Urothelium cell line (cell line): ENCODE data around the gene RAB3IL1.
"Not testable (repeated sequence)": the region's sequence is repeated elsewhere in the genome, so short reads cannot be mapped to it uniquely, and the experiment has no call there.

Source experiments
- DNase-seq: peaks from one replicate; pipeline ENCODE4 v3.0.0; 2011; ENCODE audit warnings: low spot score, mixed read lengths
- FAIRE-seq: peaks from 2 replicates; lab custom pipeline; 2011; peaks lifted over from hg19 to GRCh38; lab: Jason Lieb, UNC

Gene RAB3IL1

DNA sequence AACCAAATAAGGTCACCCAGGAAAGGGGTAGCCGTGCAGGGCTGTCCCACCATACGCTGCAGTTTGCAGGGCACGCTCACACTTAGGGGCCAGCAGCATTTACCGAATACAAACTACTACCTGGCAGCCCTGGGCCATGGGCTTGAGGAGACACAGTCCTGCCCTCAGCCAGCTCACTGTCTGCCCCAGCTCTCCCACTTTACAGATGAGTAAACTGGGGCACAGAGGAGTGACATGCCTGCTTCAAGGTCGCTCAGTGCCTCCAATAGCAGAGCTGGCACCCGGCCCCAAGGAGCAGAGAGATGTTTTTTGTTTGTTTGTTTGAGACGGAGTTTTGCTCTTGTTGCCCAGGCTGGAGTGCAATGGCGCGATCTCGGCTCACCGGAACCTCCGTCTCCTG, 28.8 kb downstream of the RAB3IL1 start:
- FAIRE-seq, result no peak
- no peak for DNase-seq

GRCh38 chr11:61887839-61888494, 29.4 kb downstream of the RAB3IL1 start:
- peak; percentile 61 for DNase-seq

GRCh38 chr11:61886643-61887042, 30.7 kb downstream of the RAB3IL1 start:
- no peak for FAIRE-seq
- DNase-seq, result no peak

More at GRCh38 chr11:61887839-61888494, 29.4 kb downstream of the RAB3IL1 start:
- FAIRE-seq, result peak; percentile 17

GRCh38 chr11:61885784-61886580, 31.4 kb downstream of the RAB3IL1 start:
- DNase-seq (no peak), FAIRE-seq (no peak)

- DNase-seq (no peak), FAIRE-seq (no peak)
Measured at GRCh38 chr11:61885166-61885778, 32.1 kb downstream of the RAB3IL1 start.

DNA sequence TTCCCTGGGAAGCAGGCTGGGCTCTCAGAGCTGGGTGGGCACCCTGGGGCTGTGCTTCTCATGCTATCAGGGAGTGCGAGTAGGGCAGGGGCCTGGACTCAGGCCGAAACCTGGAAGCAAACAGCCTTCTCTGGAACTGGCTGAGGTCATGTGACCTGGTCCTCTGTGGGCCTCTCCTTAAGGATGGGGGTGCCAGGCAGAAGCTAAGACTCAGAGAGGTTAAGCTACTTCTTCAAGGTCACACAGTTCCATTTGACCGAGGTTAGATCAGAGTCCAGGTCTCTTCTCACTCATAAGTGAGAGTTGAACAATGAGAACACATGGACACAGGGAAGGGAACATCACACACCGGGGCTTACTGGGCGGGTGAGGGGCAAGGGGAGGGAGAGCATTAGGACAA, 33.4 kb downstream of the RAB3IL1 start:
- no peak for FAIRE-seq
- DNase-seq, result no peak

DNA sequence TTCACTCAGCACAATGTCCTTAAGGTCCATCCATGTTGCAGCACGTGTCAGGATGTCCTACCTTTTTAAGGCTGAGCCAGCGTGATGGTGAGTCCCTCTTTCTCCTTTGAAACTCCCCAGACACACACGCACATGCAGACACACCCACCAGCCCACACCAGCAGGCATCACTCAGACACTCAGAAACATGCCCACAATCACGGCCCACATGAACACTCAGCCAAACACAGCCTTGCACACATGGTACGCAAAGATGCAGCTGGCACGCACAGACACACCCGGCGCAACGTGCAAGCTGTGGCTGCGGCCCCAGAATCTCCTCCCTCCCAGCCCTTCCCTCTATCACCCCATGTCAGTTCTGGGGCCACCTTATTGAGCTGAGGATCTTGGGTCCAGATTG, 34.0 kb downstream of the RAB3IL1 start:
- DNase-seq (no peak), FAIRE-seq (no peak)

GRCh38 chr11:61882879-61883278, 34.5 kb downstream of the RAB3IL1 start:
- DNase-seq, result no peak
- FAIRE-seq, result no peak

- DNase-seq, FAIRE-seq: not testable (repeated sequence)
Measured at GRCh38 chr11:61882267-61882666, 35.1 kb downstream of the RAB3IL1 start.

DNA sequence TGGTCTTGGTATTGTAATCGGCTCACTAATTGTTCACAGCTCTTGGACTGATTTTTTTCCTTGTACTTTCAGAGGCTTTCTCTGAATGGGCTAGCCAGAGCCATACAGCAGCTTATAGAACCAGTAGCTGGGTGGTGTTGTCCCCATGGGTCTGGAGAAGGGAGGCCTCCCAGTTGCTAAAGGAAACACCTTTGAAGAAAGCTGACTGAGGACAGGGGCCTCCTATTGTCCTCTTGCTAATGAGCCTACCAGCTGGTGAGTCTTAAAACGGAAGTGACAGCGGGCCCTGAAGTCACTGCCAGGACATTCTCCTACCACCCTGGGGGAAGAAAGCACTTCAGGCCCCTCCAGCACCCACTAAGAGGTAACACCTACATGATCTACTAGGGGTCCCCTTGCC, 36.0 kb downstream of the RAB3IL1 start:
- FAIRE-seq, result no peak
- no peak for DNase-seq

GRCh38 chr11:61880454-61880853, 36.9 kb downstream of the RAB3IL1 start:
- DNase-seq (no peak), FAIRE-seq (no peak)

DNA sequence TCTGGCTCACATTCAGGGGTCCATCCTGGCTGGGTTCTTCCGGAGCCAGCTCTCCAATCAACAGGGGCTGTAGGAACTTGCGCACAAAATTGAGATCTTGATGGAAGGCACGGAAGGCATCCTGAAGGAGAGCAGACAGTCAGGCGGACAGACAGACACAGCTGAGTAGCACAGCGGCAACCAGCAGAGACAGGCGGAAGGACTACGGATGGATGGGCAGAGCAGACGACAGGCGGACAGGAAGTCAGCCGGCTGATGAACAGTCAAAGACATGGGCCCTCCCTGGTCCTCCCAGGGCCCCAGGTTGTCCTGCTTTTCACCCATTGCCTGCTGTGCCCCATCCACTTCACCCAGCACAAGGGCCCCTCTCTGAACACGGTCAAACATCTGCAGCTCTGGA, 37.3 kb downstream of the RAB3IL1 start:
- DNase-seq (no peak), FAIRE-seq (no peak)

GRCh38 chr11:61879152-61879551, 38.2 kb downstream of the RAB3IL1 start:
- FAIRE-seq, result no peak
- no peak for DNase-seq

- DNase-seq (no peak), FAIRE-seq (no peak)
Measured at GRCh38 chr11:61875698-61876097, 41.7 kb downstream of the RAB3IL1 start.

DNA sequence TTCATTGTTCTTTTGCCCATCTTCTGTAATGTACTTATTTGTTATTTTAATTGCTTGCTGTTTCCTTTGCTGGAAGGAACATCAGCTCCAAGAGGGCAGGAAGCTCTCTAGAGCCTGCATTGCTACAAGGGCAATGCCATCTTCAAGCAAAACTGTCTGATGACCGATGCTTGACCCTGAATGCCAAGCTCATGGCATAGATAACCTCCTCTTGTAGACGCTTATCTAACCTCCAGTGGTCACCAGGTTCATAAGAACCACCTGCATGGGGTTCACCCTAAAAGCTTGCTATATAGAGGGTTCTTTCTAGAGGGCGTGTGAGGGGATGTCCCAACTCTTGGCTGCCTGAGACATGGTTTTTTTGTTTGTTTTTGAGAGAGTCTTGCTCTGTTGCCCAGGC, 42.5 kb downstream of the RAB3IL1 start:
- DNase-seq (no peak), FAIRE-seq (no peak)

- FAIRE-seq, result no peak
- DNase-seq, result no peak
Measured at GRCh38 chr11:61874377-61874809, 43.0 kb downstream of the RAB3IL1 start.

DNA sequence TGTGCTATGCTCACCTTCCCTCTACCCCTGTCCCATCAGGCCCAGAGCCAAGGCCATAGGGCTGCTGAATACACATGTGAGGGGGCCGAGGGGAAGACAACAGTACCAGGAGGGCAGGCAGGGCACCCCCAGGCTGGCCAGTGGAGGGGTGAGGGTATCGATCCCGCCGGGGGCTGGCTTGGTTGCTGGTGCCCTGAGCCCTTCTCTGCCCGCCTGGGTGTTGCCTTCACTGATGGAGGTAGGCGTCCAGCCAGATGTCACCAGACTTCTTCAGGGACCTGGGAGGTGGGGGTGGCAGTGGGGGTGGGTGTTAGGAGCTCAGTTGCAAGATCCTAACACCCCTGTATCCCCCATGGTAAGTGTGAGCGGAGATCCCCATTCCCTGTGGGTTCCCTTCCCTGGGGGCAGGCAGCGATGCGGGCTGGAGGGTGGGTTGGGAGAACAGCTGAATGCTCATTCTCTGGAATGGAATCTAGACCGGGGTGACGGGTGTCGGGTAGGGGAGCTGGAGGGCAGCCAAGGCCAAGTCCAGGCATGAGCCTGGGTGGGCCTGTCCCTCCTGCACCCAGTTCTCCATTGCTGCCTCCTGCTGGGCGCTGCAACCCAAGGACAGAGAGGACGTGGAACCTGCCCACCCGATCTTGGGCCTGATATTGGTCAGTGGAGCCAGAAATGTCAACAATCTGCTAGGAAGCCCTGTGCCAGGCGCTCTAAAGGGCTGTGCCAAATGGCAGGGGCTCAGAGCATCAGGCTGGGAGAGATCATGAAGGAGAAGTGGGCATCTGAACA, 43.6 kb downstream of the RAB3IL1 start:
- DNase-seq, result no peak
- no peak for FAIRE-seq

- FAIRE-seq (no peak), DNase-seq (no peak)
Measured at GRCh38 chr11:61872935-61873565, 44.3 kb downstream of the RAB3IL1 start.

- no peak for FAIRE-seq
- peak; percentile 67 for DNase-seq
Measured at GRCh38 chr11:61871158-61871597, 46.2 kb downstream of the RAB3IL1 start.

- DNase-seq, result no peak
- FAIRE-seq, result no peak
Measured at GRCh38 chr11:61870541-61871031, 46.8 kb downstream of the RAB3IL1 start.
